GM19455 (cell line): Measurements from ENCODE around the gene GADD45G.

Experiments
- ATAC-seq: cut with Tn5 transposase; IDR thresholded peaks from one replicate; pipeline ENCODE4 v1.9.1; 2021; ENCODE audit not compliant: unreplicated experiment

The GADD45G gene

GRCh38 chr9:89608641-89609335 lies 4.0 kb downstream of the GADD45G start:
- no peak for ATAC-seq

GRCh38 chr9:89609426-89610006 lies 4.7 kb downstream of the GADD45G start:
- no peak for ATAC-seq

GRCh38 chr9:89610391-89610925 lies 5.6 kb downstream of the GADD45G start:
- no peak for ATAC-seq

- no peak for ATAC-seq
Measured at GRCh38 chr9:89611425-89611824, 6.6 kb downstream of the GADD45G start.

- ATAC-seq, result no peak
Measured at GRCh38 chr9:89612566-89613278, 7.9 kb downstream of the GADD45G start.

- ATAC-seq, result no peak
Measured at GRCh38 chr9:89613912-89614892, 9.4 kb downstream of the GADD45G start.

GRCh38 chr9:89615661-89616060 lies 10.8 kb downstream of the GADD45G start:
- ATAC-seq, result no peak

GRCh38 chr9:89616411-89616810 lies 11.6 kb downstream of the GADD45G start:
- ATAC-seq, result no peak

- ATAC-seq, result no peak
Measured at GRCh38 chr9:89617978-89618377, 13.2 kb downstream of the GADD45G start.

- no peak for ATAC-seq
Measured at GRCh38 chr9:89619019-89619418, 14.2 kb downstream of the GADD45G start.

GRCh38 chr9:89619424-89620138 lies 14.8 kb downstream of the GADD45G start:
- ATAC-seq, result no peak

GRCh38 chr9:89621031-89621430 lies 16.2 kb downstream of the GADD45G start:
- no peak for ATAC-seq

- ATAC-seq, result no peak
Measured at GRCh38 chr9:89621676-89622075, 16.9 kb downstream of the GADD45G start.

GRCh38 chr9:89622933-89623861 lies 18.4 kb downstream of the GADD45G start:
- no peak for ATAC-seq

GRCh38 chr9:89623925-89624420 lies 19.2 kb downstream of the GADD45G start:
- no peak for ATAC-seq

- no peak for ATAC-seq
Measured at GRCh38 chr9:89625721-89626687, 21.2 kb downstream of the GADD45G start.

GRCh38 chr9:89626741-89627265 lies 22.0 kb downstream of the GADD45G start:
- ATAC-seq, result no peak
